ENCODE results near the gene TPI1. TPM values are rescaled to one million over a fixed set of nuclear protein-coding genes. Genes with fewer than 3 reads are reported as not detected.

Gene TPI1
- total and polyA plus RNA-seq, 2 of the 8 experiments (the other 6 are each of a cell fraction or from before 2014, with no cell fraction given), result 910 to 3,018 TPM

- TF ChIP-seq SP1 (IDR thresholded peaks at IDR 0.05; ENCODE audit: low read depth, low read length), result peak; percentile 57; the same call in 1 of the 2 replicates
- TF ChIP-seq TAF1 (IDR thresholded peaks at IDR 0.05; ENCODE audit: low read depth, low read length), result peak; percentile 99
- TF ChIP-seq MAFK (IDR thresholded peaks at IDR 0.05; ENCODE audit: low read depth, low read length), result peak; percentile 90
- TF ChIP-seq TEAD4 (IDR thresholded peaks at IDR 0.05; ENCODE audit: low read depth, low read length), result peak; percentile 39; the same call in 1 of the 2 replicates
- peak; percentile 96 for TF ChIP-seq USF2 (IDR thresholded peaks at IDR 0.05; ENCODE audit: low read length)
- TF ChIP-seq NRF1 (IDR thresholded peaks at IDR 0.05; ENCODE audit: low read depth, low read length), result peak; percentile 46
- TF ChIP-seq KDM5A (IDR thresholded peaks at IDR 0.05; ENCODE audit: low read length), result no peak
- peak; percentile 46 for TF ChIP-seq NANOG (IDR thresholded peaks at IDR 0.05; ENCODE audit: insufficient read depth, low read depth, low read length, poor library complexity, severe bottlenecking)
- peak; percentile 52; the same call in 1 of the 2 replicates for TF ChIP-seq ATF2 (IDR thresholded peaks at IDR 0.05; ENCODE audit: low read length)
- TF ChIP-seq POLR2AphosphoS5 (IDR thresholded peaks at IDR 0.05; ENCODE audit: low read depth, low read length), result peak; percentile 66; the same call in 1 of the 2 replicates
Measured at GRCh38 chr12:6890789-6891645, 23.7 kb downstream of the TPI1 start (continued).

Data from H1 (cell line).